ENCODE data around the gene TPSD1.
"Not testable (repeated sequence)": the region's sequence is repeated elsewhere in the genome, so short reads cannot be mapped to it uniquely, and the experiment has no call there.

Gene TPSD1

GRCh38 chr16:1255276-1256122 lies at the start of gene TPSD1:
Gene TPSD1, plus strand, starts transcription at chr16:1256069. Its CDS starts 212 bp downstream, at chr16:1256281.
- DNase-seq (ENCODE audit: low spot score) = not testable (repeated sequence)

GRCh38 chr16:1206326-1206725 lies 49.5 kb upstream of the TPSD1 start:
- DNase-seq (ENCODE audit: low spot score) = no peak

- DNase-seq (ENCODE audit: low spot score) = no peak
These were observed 49.1 kb upstream of the TPSD1 start for GRCh38 chr16:1206786-1207185.

- no peak for DNase-seq (ENCODE audit: low spot score)
These were observed 47.5 kb upstream of the TPSD1 start for GRCh38 chr16:1208239-1208830.

- no peak for DNase-seq (ENCODE audit: low spot score)
These were observed 46.8 kb upstream of the TPSD1 start for GRCh38 chr16:1209081-1209480.

- DNase-seq (ENCODE audit: low spot score) = no peak
These were observed 45.4 kb upstream of the TPSD1 start for GRCh38 chr16:1210461-1210860.

- no peak for DNase-seq (ENCODE audit: low spot score)
These were observed 44.2 kb upstream of the TPSD1 start for GRCh38 chr16:1211451-1212268.

GRCh38 chr16:1212616-1213194 lies 43.2 kb upstream of the TPSD1 start:
- no peak for DNase-seq (ENCODE audit: low spot score)

GRCh38 chr16:1213231-1213630 lies 42.6 kb upstream of the TPSD1 start:
- no peak for DNase-seq (ENCODE audit: low spot score)

- no peak for DNase-seq (ENCODE audit: low spot score)
These were observed 42.0 kb upstream of the TPSD1 start for GRCh38 chr16:1213796-1214372.

GRCh38 chr16:1214719-1215118 lies 41.1 kb upstream of the TPSD1 start:
- no peak for DNase-seq (ENCODE audit: low spot score)

- no peak for DNase-seq (ENCODE audit: low spot score)
These were observed 40.1 kb upstream of the TPSD1 start for GRCh38 chr16:1215574-1216295.

- no peak for DNase-seq (ENCODE audit: low spot score)
These were observed 39.6 kb upstream of the TPSD1 start for GRCh38 chr16:1216296-1216619.

- DNase-seq (ENCODE audit: low spot score) = no peak
These were observed 39.0 kb upstream of the TPSD1 start for GRCh38 chr16:1216681-1217400.

GRCh38 chr16:1217526-1217925 lies 38.3 kb upstream of the TPSD1 start:
- DNase-seq (ENCODE audit: low spot score) = no peak

GRCh38 chr16:1218061-1218929 lies 37.6 kb upstream of the TPSD1 start:
- no peak for DNase-seq (ENCODE audit: low spot score)

- no peak for DNase-seq (ENCODE audit: low spot score)
These were observed 36.8 kb upstream of the TPSD1 start for GRCh38 chr16:1218930-1219611.

GRCh38 chr16:1220098-1220728 lies 35.7 kb upstream of the TPSD1 start:
- DNase-seq (ENCODE audit: low spot score) = no peak

All from LoVo (cell line).